Erythroblast (primary cell): ENCODE results near the gene C12orf57.

Experiments
- GATA1 ChIP-seq: IDR thresholded peaks from 2 replicates; pipeline ENCODE4 v1.6.1; 2011; ENCODE audit warnings: low read depth, mild to moderate bottlenecking, control low read depth, low read length, moderate library complexity
- POLR2A ChIP-seq: IDR thresholded peaks from 2 replicates; pipeline ENCODE4 v1.6.1; 2011; ENCODE audit warnings: mild to moderate bottlenecking, low read length

DNA sequence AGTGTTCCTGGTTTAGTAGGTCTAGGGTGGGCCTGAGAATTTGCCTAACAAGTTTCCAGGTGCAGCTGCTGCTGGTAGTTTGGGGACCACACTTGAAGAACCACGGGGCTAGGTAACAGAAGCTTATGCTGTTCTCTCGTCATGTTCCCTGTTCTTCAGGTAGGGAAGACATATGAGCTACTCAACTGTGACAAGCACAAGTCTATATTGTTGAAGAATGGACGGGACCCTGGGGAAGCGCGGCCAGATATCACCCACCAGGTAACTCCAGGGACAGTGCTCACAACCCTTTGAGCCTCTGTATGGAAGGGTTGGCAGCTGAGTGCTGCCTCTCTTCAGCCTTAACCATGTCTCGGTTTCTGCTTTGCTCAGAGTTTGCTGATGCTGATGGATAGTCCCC is 30.4 kb downstream of the C12orf57 start:
- TF ChIP-seq POLR2A (no peak), GATA1 (no peak)
